Fibroblast of skin of back (primary cell): Measurements from ENCODE around the gene CACHD1.
A peak's percentile ranks its signal among the peaks of the same experiment; 100 is the strongest.

Source experiments
- DNase-seq: peaks from one replicate; pipeline ENCODE4 v3.0.0-alpha.2; 2013

CACHD1 gene

GRCh38 chr1:64473367-64473766 is 3.4 kb downstream of the CACHD1 start:
- no peak for DNase-seq

GRCh38 chr1:64474133-64474532 is 4.2 kb downstream of the CACHD1 start:
- DNase-seq, result no peak

GRCh38 chr1:64474665-64475439 is 4.9 kb downstream of the CACHD1 start:
- no peak for DNase-seq

- peak; percentile 90 for DNase-seq
Measured at GRCh38 chr1:64476251-64476952, 6.5 kb downstream of the CACHD1 start.

GRCh38 chr1:64478594-64479470 is 8.9 kb downstream of the CACHD1 start:
- no peak for DNase-seq

GRCh38 chr1:64479874-64480273 is 9.9 kb downstream of the CACHD1 start:
- DNase-seq, result no peak

GRCh38 chr1:64480999-64481772 is 11.3 kb downstream of the CACHD1 start:
- DNase-seq, result no peak

- DNase-seq, result no peak
Measured at GRCh38 chr1:64482128-64482527, 12.2 kb downstream of the CACHD1 start.

- DNase-seq, result peak; percentile 60
Measured at GRCh38 chr1:64482720-64483119, 12.8 kb downstream of the CACHD1 start.

- no peak for DNase-seq
Measured at GRCh38 chr1:64483731-64484414, 13.9 kb downstream of the CACHD1 start.

GRCh38 chr1:64484651-64485050 is 14.7 kb downstream of the CACHD1 start:
- no peak for DNase-seq

GRCh38 chr1:64486193-64486592 is 16.3 kb downstream of the CACHD1 start:
- no peak for DNase-seq

GRCh38 chr1:64487061-64487460 is 17.1 kb downstream of the CACHD1 start:
- DNase-seq, result no peak

GRCh38 chr1:64488862-64489261 is 18.9 kb downstream of the CACHD1 start:
- DNase-seq, result no peak

GRCh38 chr1:64489707-64490106 is 19.8 kb downstream of the CACHD1 start:
- DNase-seq, result no peak

GRCh38 chr1:64490213-64490818 is 20.4 kb downstream of the CACHD1 start:
- DNase-seq, result no peak

GRCh38 chr1:64492424-64492823 is 22.5 kb downstream of the CACHD1 start:
- no peak for DNase-seq

- DNase-seq, result no peak
Measured at GRCh38 chr1:64493831-64494230, 23.9 kb downstream of the CACHD1 start.

GRCh38 chr1:64494659-64495058 is 24.7 kb downstream of the CACHD1 start:
- no peak for DNase-seq

GRCh38 chr1:64495878-64496277 is 25.9 kb downstream of the CACHD1 start:
- no peak for DNase-seq

- no peak for DNase-seq
Measured at GRCh38 chr1:64496606-64497005, 26.7 kb downstream of the CACHD1 start.
